Esophagus squamous epithelium (tissue), 4 donors: ENCODE results near the gene PAPPA.

Source experiments
- POLR2A ChIP-seq, 4 donors: fragments of 450-650 bp; IDR thresholded peaks; one replicate each; pipeline ENCODE4 v1.6.1; 2017; ENCODE audit warnings: antibody characterized with exemption in 4 of 4, mild to moderate bottlenecking in 4 of 4, moderate library complexity in 3 of 4
- TF ChIP-seq, protein P1 (sequence below), 6 experiments: fragments of 450-650 bp in 4 of 6; fragments of 200-600 bp in 2 of 6; sonication (generic) in 2 of 6; IDR thresholded peaks; one replicate each; pipeline ENCODE4 v1.5.1; 2016 to 2019; ENCODE audit warnings: antibody characterized with exemption in 6 of 6, mild to moderate bottlenecking in 4 of 6, moderate library complexity in 4 of 6

DNA sequence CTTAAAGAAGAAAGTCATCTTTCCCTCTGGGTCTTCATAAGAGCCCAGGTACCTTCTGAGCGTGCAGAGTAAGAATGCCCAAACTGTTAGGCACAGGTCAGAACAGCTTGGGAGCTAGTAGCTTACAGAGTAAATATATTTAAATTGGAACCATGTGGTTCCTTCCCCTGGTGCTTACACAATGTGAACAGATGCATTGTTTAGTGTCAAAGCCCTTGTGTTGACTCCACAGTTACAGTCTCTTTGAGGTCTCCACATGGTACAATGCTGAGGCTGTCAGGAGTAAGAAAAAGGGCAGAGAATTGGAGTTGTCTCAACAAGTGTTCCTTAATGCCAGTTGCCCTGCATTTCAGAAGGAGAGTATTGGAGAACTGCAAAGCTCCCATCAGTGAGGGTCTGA is 188.5 kb downstream of the PAPPA start:
- no peak for TF ChIP-seq POLR2A (IDR thresholded peaks at IDR 0.05)
- TF ChIP-seq, protein P1, sequence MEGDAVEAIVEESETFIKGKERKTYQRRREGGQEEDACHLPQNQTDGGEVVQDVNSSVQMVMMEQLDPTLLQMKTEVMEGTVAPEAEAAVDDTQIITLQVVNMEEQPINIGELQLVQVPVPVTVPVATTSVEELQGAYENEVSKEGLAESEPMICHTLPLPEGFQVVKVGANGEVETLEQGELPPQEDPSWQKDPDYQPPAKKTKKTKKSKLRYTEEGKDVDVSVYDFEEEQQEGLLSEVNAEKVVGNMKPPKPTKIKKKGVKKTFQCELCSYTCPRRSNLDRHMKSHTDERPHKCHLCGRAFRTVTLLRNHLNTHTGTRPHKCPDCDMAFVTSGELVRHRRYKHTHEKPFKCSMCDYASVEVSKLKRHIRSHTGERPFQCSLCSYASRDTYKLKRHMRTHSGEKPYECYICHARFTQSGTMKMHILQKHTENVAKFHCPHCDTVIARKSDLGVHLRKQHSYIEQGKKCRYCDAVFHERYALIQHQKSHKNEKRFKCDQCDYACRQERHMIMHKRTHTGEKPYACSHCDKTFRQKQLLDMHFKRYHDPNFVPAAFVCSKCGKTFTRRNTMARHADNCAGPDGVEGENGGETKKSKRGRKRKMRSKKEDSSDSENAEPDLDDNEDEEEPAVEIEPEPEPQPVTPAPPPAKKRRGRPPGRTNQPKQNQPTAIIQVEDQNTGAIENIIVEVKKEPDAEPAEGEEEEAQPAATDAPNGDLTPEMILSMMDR (IDR thresholded peaks at IDR 0.05) = no peak
